ENCODE results near the gene TOP2B. TPM values are rescaled to one million over a fixed set of nuclear protein-coding genes. Genes with fewer than 3 reads are reported as not detected.

Gene TOP2B
- polyA plus RNA-seq, 1 donor: 120 TPM

GRCh38 chr3:25657293-25657692 lies 7.4 kb downstream of the TOP2B start:
- no peak overlapping the region for H3K27ac ChIP-seq (ENCODE audit: low read length)
- no peak overlapping the region for H3K4me3 ChIP-seq (ENCODE audit: low read length)
- DNase-seq: no peak
- H3K27me3 ChIP-seq (ENCODE audit: control insufficient read depth, insufficient read depth, low read length): no peaks in the 10 kb centered on the region
- no peaks in the 10 kb centered on the region for H3K36me3 ChIP-seq (ENCODE audit: control insufficient read depth, insufficient read depth, low read length)
- peaks cover 3% of the 10 kb centered on the region for H3K9me3 ChIP-seq (ENCODE audit: control insufficient read depth, low read depth, low read length)
- H3K4me1 ChIP-seq (ENCODE audit: control insufficient read depth, insufficient read depth, low read length): peaks cover 4% of the 10 kb centered on the region

- WGBS (ENCODE audit: insufficient coverage, low lambda C conversion rate): no CpG with 5 or more reads among the region's 2 CpGs
- Histone ChIP-seq H3K4me3 (ENCODE audit: low read length) (no peak overlapping the region), H3K4me1 (ENCODE audit: control insufficient read depth, insufficient read depth, low read length) (no peaks in the 10 kb centered on the region)
Observed at GRCh38 chr3:25655659-25656058, 9.0 kb downstream of the TOP2B start.

GRCh38 chr3:25654576-25654975 lies 10.1 kb downstream of the TOP2B start:
- H3K4me3 ChIP-seq (ENCODE audit: low read length): no peak overlapping the region
- H3K27me3 ChIP-seq (ENCODE audit: control insufficient read depth, insufficient read depth, low read length): no peaks in the 10 kb centered on the region
- no peaks in the 10 kb centered on the region for H3K4me1 ChIP-seq (ENCODE audit: control insufficient read depth, insufficient read depth, low read length)
- no peaks in the 10 kb centered on the region for H3K36me3 ChIP-seq (ENCODE audit: control insufficient read depth, insufficient read depth, low read length)
- H3K27ac ChIP-seq (ENCODE audit: low read length): no peak overlapping the region
- DNase-seq: no peak
- H3K9me3 ChIP-seq (ENCODE audit: control insufficient read depth, low read depth, low read length): peaks cover 7% of the 10 kb centered on the region

More at GRCh38 chr3:25655659-25656058, 9.0 kb downstream of the TOP2B start:
- Histone ChIP-seq H3K36me3 (ENCODE audit: control insufficient read depth, insufficient read depth, low read length) (no peaks in the 10 kb centered on the region), H3K27ac (ENCODE audit: low read length) (no peak overlapping the region), H3K27me3 (ENCODE audit: control insufficient read depth, insufficient read depth, low read length) (no peaks in the 10 kb centered on the region), H3K9me3 (ENCODE audit: control insufficient read depth, low read depth, low read length) (peaks cover 5% of the 10 kb centered on the region)
- DNase-seq: no peak

GRCh38 chr3:25653322-25653721 lies 11.4 kb downstream of the TOP2B start:
- H3K27me3 ChIP-seq (ENCODE audit: control insufficient read depth, insufficient read depth, low read length): no peaks in the 10 kb centered on the region
- H3K27ac ChIP-seq (ENCODE audit: low read length): no peak overlapping the region
- H3K4me1 ChIP-seq (ENCODE audit: control insufficient read depth, insufficient read depth, low read length): no peaks in the 10 kb centered on the region
- peaks cover 18% of the 10 kb centered on the region for H3K9me3 ChIP-seq (ENCODE audit: control insufficient read depth, low read depth, low read length)
- DNase-seq: no peak
- no peak overlapping the region for H3K4me3 ChIP-seq (ENCODE audit: low read length)
- no peaks in the 10 kb centered on the region for H3K36me3 ChIP-seq (ENCODE audit: control insufficient read depth, insufficient read depth, low read length)
- 100% methylated on average over 1 of the region's 3 CpGs for WGBS (ENCODE audit: insufficient coverage, low lambda C conversion rate)

GRCh38 chr3:25652921-25653320 lies 11.8 kb downstream of the TOP2B start:
- Histone ChIP-seq H3K27ac (ENCODE audit: low read length) (no peak overlapping the region), H3K9me3 (ENCODE audit: control insufficient read depth, low read depth, low read length) (peaks cover 20% of the 10 kb centered on the region), H3K36me3 (ENCODE audit: control insufficient read depth, insufficient read depth, low read length) (no peaks in the 10 kb centered on the region), H3K27me3 (ENCODE audit: control insufficient read depth, insufficient read depth, low read length) (no peaks in the 10 kb centered on the region), H3K4me1 (ENCODE audit: control insufficient read depth, insufficient read depth, low read length) (no peaks in the 10 kb centered on the region), H3K4me3 (ENCODE audit: low read length) (no peak overlapping the region)
- DNase-seq: no peak
- 92% methylated on average over 1 of the region's 1 CpG for WGBS (ENCODE audit: insufficient coverage, low lambda C conversion rate)

- H3K9me3 ChIP-seq (ENCODE audit: control insufficient read depth, low read depth, low read length): peaks cover 20% of the 10 kb centered on the region
- no peak overlapping the region for H3K4me3 ChIP-seq (ENCODE audit: low read length)
- H3K27ac ChIP-seq (ENCODE audit: low read length): no peak overlapping the region
- H3K36me3 ChIP-seq (ENCODE audit: control insufficient read depth, insufficient read depth, low read length): peaks cover 3% of the 10 kb centered on the region
- DNase-seq: no peak
- H3K27me3 ChIP-seq (ENCODE audit: control insufficient read depth, insufficient read depth, low read length): no peaks in the 10 kb centered on the region
- WGBS (ENCODE audit: insufficient coverage, low lambda C conversion rate): 100% methylated on average over 1 of the region's 1 CpG
- H3K4me1 ChIP-seq (ENCODE audit: control insufficient read depth, insufficient read depth, low read length): no peaks in the 10 kb centered on the region
Observed at GRCh38 chr3:25648925-25649830, 15.5 kb downstream of the TOP2B start.

- Histone ChIP-seq H3K36me3 (ENCODE audit: control insufficient read depth, insufficient read depth, low read length) (peaks cover 5% of the 10 kb centered on the region), H3K4me1 (ENCODE audit: control insufficient read depth, insufficient read depth, low read length) (no peaks in the 10 kb centered on the region), H3K27me3 (ENCODE audit: control insufficient read depth, insufficient read depth, low read length) (no peaks in the 10 kb centered on the region), H3K4me3 (ENCODE audit: low read length) (no peak overlapping the region), H3K9me3 (ENCODE audit: control insufficient read depth, low read depth, low read length) (peaks cover 17% of the 10 kb centered on the region), H3K27ac (ENCODE audit: low read length) (no peak overlapping the region)
- DNase-seq: peak; percentile 34 to 42
- WGBS (ENCODE audit: insufficient coverage, low lambda C conversion rate): no CpG with 5 or more reads among the region's 3 CpGs
Observed at GRCh38 chr3:25648107-25648535, 16.6 kb downstream of the TOP2B start.

- Histone ChIP-seq H3K9me3 (ENCODE audit: control insufficient read depth, low read depth, low read length) (no peaks in the 10 kb centered on the region), H3K4me3 (ENCODE audit: low read length) (no peak overlapping the region), H3K4me1 (ENCODE audit: control insufficient read depth, insufficient read depth, low read length) (no peaks in the 10 kb centered on the region), H3K27ac (ENCODE audit: low read length) (no peak overlapping the region), H3K36me3 (ENCODE audit: control insufficient read depth, insufficient read depth, low read length) (peaks cover 31% of the 10 kb centered on the region), H3K27me3 (ENCODE audit: control insufficient read depth, insufficient read depth, low read length) (no peaks in the 10 kb centered on the region)
- DNase-seq: no peak
- WGBS (ENCODE audit: insufficient coverage, low lambda C conversion rate): 100% methylated on average over 1 of the region's 3 CpGs
Observed at GRCh38 chr3:25635038-25635437, 29.7 kb downstream of the TOP2B start.

- Histone ChIP-seq H3K9me3 (ENCODE audit: control insufficient read depth, low read depth, low read length) (no peaks in the 10 kb centered on the region), H3K4me1 (ENCODE audit: control insufficient read depth, insufficient read depth, low read length) (no peaks in the 10 kb centered on the region), H3K36me3 (ENCODE audit: control insufficient read depth, insufficient read depth, low read length) (peaks cover 31% of the 10 kb centered on the region), H3K27ac (ENCODE audit: low read length) (no peak overlapping the region), H3K4me3 (ENCODE audit: low read length) (no peak overlapping the region), H3K27me3 (ENCODE audit: control insufficient read depth, insufficient read depth, low read length) (no peaks in the 10 kb centered on the region)
- 93% methylated on average over 2 of the region's 3 CpGs for WGBS (ENCODE audit: insufficient coverage, low lambda C conversion rate)
- DNase-seq: no peak
Observed at GRCh38 chr3:25633919-25634318, 30.8 kb downstream of the TOP2B start.

- H3K4me1 ChIP-seq (ENCODE audit: control insufficient read depth, insufficient read depth, low read length): no peaks in the 10 kb centered on the region
- no peak overlapping the region for H3K4me3 ChIP-seq (ENCODE audit: low read length)
- 100% methylated on average over 1 of the region's 1 CpG for WGBS (ENCODE audit: insufficient coverage, low lambda C conversion rate)
- no peak for DNase-seq
- H3K27ac ChIP-seq (ENCODE audit: low read length): no peak overlapping the region
- H3K36me3 ChIP-seq (ENCODE audit: control insufficient read depth, insufficient read depth, low read length): peaks cover 43% of the 10 kb centered on the region
- no peaks in the 10 kb centered on the region for H3K27me3 ChIP-seq (ENCODE audit: control insufficient read depth, insufficient read depth, low read length)
- H3K9me3 ChIP-seq (ENCODE audit: control insufficient read depth, low read depth, low read length): no peaks in the 10 kb centered on the region
Observed at GRCh38 chr3:25631989-25632388, 32.7 kb downstream of the TOP2B start.

GRCh38 chr3:25621087-25621486 lies 43.6 kb downstream of the TOP2B start:
- H3K36me3 ChIP-seq (ENCODE audit: control insufficient read depth, insufficient read depth, low read length): peaks cover 52% of the 10 kb centered on the region
- H3K4me1 ChIP-seq (ENCODE audit: control insufficient read depth, insufficient read depth, low read length): peaks cover 3% of the 10 kb centered on the region
- no CpG with 5 or more reads among the region's 2 CpGs for WGBS (ENCODE audit: insufficient coverage, low lambda C conversion rate)
- no peak for DNase-seq
- H3K27me3 ChIP-seq (ENCODE audit: control insufficient read depth, insufficient read depth, low read length): no peaks in the 10 kb centered on the region
- no peak overlapping the region for H3K27ac ChIP-seq (ENCODE audit: low read length)
- H3K4me3 ChIP-seq (ENCODE audit: low read length): no peak overlapping the region
- no peaks in the 10 kb centered on the region for H3K9me3 ChIP-seq (ENCODE audit: control insufficient read depth, low read depth, low read length)

Data from large intestine (tissue), 3 donors.